ENCODE measurements around the gene VBP1. TPM values are rescaled to one million over a fixed set of nuclear protein-coding genes. Genes with fewer than 3 reads are reported as not detected.

VBP1 gene
- total RNA-seq, 1 donor from 2014 or later, result 217 TPM

- Mint-ChIP-seq H3K27ac (no peak overlapping the region), H3K4me3 (no peak overlapping the region), H3K27me3 (ENCODE audit: insufficient read depth, low read depth) (peaks cover 2% of the 10 kb centered on the region), H3K36me3 (no peaks in the 10 kb centered on the region), H3K4me1 (no peaks in the 10 kb centered on the region), H3K9me3 (peaks cover 24% of the 10 kb centered on the region)
- Histone ChIP-seq H3K4me1 (no peaks in the 10 kb centered on the region), H3K4me2 (no peak overlapping the region), H2AFZ (replicated peaks) (no peak overlapping the region), H3F3A (ENCODE audit: low read depth) (no peaks in the 10 kb centered on the region), H3K36me3 (no peaks in the 10 kb centered on the region), H4K20me1 (ENCODE audit: low read depth) (no peaks in the 10 kb centered on the region), H3K27me3 (no peaks in the 10 kb centered on the region), H3K27ac (no peak overlapping the region), H3K9me3 (ENCODE audit: low read depth) (peaks cover 10% of the 10 kb centered on the region), H3K9ac (no peak overlapping the region), H3K79me2 (ENCODE audit: low read depth) (no peaks in the 10 kb centered on the region), H3K4me3 (no peak overlapping the region)
- TF ChIP-seq EZH2phosphoT487 (IDR thresholded peaks at IDR 0.05) (no peak), EZH2 (IDR thresholded peaks at IDR 0.05) (no peak), CTCF (IDR thresholded peaks at IDR 0.05) (no peak)
- DNase-seq (ENCODE audit: low spot score), result no peak
Measured at GRCh38 chrX:155188786-155189185, 27.5 kb upstream of the VBP1 start.

DNA sequence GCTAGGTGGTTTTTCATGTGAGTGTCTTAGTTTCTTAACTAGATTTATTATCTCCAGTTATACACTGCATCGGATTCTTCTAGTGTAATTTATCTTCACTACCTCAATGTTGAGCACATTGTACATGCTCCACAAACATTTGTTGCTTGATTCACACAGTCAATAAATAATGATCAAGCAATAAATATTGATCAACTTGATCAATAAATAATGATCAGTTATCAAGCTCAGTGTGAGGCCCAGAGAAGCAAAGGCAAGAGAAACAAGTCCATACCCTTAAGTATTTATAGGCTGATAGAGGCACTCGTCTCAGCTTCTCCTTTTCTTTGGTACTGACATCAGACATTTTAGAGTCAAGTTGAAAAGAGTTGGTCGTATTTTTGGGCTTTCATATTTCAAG, 5.1 kb upstream of the VBP1 start:
- TF ChIP-seq CTCF (IDR thresholded peaks at IDR 0.05) (no peak), EZH2phosphoT487 (IDR thresholded peaks at IDR 0.05) (no peak), EZH2 (IDR thresholded peaks at IDR 0.05) (no peak)
- Mint-ChIP-seq H3K36me3 (no peaks in the 10 kb centered on the region), H3K27ac (no peak overlapping the region), H3K4me3 (no peak overlapping the region), H3K27me3 (ENCODE audit: insufficient read depth, low read depth) (no peaks in the 10 kb centered on the region), H3K4me1 (peaks cover 3% of the 10 kb centered on the region), H3K9me3 (peaks cover 2% of the 10 kb centered on the region)
- no peaks in the 10 kb centered on the region for H3K79me2 ChIP-seq (ENCODE audit: low read depth)
- H3K27ac ChIP-seq, result no peak overlapping the region
- no peak overlapping the region for H2AFZ ChIP-seq (replicated peaks)
- H3K36me3 ChIP-seq, result no peaks in the 10 kb centered on the region
- H3K4me2 ChIP-seq, result no peak overlapping the region
- H4K20me1 ChIP-seq (ENCODE audit: low read depth), result no peaks in the 10 kb centered on the region
- no peak overlapping the region for H3K4me3 ChIP-seq
- no peak overlapping the region for H3K9ac ChIP-seq
- no peaks in the 10 kb centered on the region for H3K27me3 ChIP-seq
- no peaks in the 10 kb centered on the region for H3K4me1 ChIP-seq
- H3F3A ChIP-seq (ENCODE audit: low read depth), result peaks cover 4% of the 10 kb centered on the region
- no peak for DNase-seq (ENCODE audit: low spot score)
- H3K9me3 ChIP-seq (ENCODE audit: low read depth), result no peaks in the 10 kb centered on the region

GRCh38 chrX:155213731-155214130, 2.5 kb upstream of the VBP1 start:
- Histone ChIP-seq H3K36me3 (no peaks in the 10 kb centered on the region), H3K9ac (no peak overlapping the region), H4K20me1 (ENCODE audit: low read depth) (peaks cover 15% of the 10 kb centered on the region), H3K4me3 (no peak overlapping the region), H3K4me1 (peaks cover 8% of the 10 kb centered on the region), H3K4me2 (no peak overlapping the region), H3F3A (ENCODE audit: low read depth) (peaks cover 4% of the 10 kb centered on the region), H3K27me3 (no peaks in the 10 kb centered on the region), H3K9me3 (ENCODE audit: low read depth) (no peaks in the 10 kb centered on the region), H3K79me2 (ENCODE audit: low read depth) (peaks cover 24% of the 10 kb centered on the region), H3K27ac (no peak overlapping the region), H2AFZ (replicated peaks) (no peak overlapping the region)
- Mint-ChIP-seq H3K9me3 (peaks cover 2% of the 10 kb centered on the region), H3K4me3 (no peak overlapping the region), H3K4me1 (peaks cover 11% of the 10 kb centered on the region), H3K36me3 (no peaks in the 10 kb centered on the region), H3K27ac (no peak overlapping the region), H3K27me3 (ENCODE audit: insufficient read depth, low read depth) (no peaks in the 10 kb centered on the region)
- no peak for DNase-seq (ENCODE audit: low spot score)
- TF ChIP-seq CTCF (IDR thresholded peaks at IDR 0.05) (no peak), EZH2phosphoT487 (IDR thresholded peaks at IDR 0.05) (no peak), EZH2 (IDR thresholded peaks at IDR 0.05) (no peak)
